ENCODE results near the gene GTF2F2. TPM values are rescaled to one million over a fixed set of nuclear protein-coding genes. Genes with fewer than 3 reads are reported as not detected.
A peak's percentile ranks its signal among the peaks of the same experiment; 100 is the strongest.

Gene GTF2F2
- polyA plus RNA-seq, 3 donors, result 24.6 to 26.1 (median 25.8) TPM

DNA sequence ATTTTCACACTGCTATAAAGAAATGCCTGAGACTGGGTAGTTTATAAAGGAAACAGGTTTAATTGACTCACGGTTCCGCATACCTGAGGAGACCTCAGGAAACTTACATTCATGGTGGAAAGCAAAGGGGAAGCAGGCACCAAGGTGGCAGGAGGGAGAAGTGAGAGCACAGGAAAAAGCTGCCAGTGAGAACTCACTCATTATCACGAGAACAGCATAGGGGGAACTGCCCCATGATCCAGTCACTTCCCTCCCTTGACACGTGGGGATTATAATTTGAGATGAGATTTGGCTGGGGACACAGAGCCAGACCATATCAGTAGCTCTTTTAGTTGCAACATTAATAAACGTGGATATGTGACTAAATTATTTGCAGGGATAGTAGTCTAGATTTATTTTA is 84.8 kb downstream of the GTF2F2 start:
- no peak for DNase-seq

DNA sequence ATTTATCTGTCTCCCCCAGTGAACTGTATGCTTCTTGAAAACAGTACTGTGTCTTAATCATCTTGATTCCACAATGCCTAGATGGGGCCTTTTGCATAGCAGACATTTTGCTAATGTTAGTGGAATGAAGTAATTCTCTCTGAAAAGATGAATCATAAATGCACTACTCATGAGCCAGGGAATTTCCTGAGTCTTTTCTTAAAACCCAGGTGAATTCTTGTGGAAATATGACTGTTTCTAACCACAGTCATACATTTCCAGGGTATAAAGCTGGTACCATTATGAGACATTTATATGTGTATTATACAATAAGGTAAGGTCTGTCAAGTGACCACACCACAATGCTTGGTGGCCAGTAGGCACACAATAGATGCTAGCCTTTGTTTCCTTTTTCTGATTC is 86.0 kb downstream of the GTF2F2 start:
- DNase-seq, result no peak

DNA sequence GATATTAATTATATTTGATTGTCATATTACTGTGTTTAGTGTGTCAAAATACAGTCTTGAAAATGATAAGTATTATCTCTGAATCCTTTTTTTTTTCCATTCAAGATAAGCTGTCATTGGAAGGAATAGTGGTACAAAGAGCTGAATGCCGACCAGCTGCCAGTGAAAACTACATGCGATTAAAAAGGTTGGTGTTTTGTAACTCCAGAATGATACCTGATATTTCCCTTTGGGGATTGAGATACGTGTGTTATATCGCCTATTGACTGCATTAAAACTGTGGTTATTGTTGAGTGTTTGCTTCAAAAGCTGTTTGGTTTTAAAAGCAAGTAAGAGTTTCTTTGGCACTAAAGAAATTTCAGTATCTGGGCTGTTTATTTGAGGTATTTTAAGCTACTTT is 87.0 kb downstream of the GTF2F2 start:
- no peak for DNase-seq

DNA sequence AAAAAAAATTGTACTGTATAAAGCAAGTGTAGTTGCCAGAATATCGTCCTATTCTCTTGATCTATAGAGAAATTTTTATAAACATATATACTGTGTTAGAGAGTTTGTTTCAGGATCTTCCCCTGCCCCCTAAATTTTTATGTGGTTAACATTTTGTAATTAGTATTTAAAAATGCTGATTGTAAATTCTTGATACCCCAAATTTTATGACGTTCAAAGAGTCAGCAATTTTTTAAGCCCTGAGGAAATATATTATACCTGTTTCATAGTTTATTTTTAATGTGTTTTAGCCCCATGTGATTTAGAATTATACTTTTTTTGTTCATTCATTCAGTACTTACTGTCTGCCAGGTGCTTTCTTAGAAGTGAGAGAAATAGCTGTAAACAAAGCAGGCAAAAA is 87.8 kb downstream of the GTF2F2 start:
- DNase-seq, result no peak

DNA sequence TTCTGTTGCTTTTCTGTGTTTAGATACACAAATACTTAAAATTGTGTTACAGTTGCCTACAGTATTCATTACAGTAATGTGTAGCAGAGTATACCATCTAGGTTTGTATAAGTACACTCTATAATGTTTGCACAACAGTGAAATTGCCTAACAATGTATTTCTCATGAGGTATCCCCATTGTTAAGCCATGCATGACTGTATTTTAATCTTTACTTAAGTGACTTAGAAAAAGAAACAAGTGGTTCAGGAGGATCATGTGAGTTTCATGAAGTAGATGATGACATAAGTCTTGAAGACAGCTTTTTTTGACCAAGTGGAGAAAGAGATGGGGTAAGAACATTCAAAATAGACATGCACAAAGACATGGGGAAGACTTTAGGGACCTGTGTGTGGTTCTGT is 88.9 kb downstream of the GTF2F2 start:
- no peak for DNase-seq

DNA sequence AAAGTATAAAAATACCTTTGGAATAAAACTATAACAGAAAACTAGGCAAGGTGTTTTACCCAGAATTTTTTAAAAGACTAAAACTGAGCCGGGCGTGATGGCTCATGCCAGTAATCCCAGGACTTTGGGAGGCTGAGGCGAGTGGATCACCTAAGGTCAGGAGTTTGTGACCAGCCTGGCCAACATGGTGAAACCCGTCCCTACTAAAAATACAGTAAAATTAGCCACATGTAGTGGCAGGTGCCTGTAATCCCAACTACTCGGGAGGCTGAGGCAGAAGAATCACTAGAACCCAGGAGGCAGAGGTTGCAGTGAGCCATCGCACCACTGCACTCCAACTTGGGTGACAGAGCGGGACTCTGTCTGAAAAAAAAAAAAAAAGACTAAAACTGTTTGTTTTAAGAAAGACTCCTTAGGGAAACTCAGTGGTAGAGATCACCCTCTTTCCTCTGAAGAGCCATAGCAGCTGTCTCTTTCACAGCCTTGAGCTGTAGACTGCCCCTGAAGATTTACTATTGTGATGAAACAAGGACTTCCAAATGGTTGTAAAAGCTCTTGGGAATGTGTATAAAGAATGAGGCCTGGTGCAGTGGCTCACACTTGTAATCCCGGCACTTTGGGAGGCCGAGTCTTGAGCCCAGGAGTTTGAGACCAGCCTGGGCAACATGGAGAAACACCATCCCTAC is 95.2 kb downstream of the GTF2F2 start:
- DNase-seq, result peak; percentile 12

DNA sequence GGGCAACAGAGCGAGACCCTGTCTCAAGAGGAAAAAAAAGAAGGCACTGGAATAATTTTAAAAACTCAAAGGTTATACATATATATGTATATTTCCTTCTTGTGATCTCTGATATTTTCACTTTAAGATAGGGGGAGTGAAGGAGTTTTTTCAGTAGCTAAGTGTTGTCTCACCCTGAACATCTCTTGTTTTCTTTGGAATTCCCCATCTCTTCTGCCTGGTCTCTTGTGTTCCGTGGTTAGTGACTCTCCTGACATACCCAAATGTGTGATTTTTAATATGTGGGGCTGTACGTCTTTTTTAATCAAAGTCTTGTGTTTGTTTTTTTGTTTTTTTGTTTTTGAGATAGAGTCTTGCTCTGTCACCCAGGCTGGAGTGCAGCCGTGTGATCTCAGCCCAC is 95.9 kb downstream of the GTF2F2 start:
- no peak for DNase-seq

DNA sequence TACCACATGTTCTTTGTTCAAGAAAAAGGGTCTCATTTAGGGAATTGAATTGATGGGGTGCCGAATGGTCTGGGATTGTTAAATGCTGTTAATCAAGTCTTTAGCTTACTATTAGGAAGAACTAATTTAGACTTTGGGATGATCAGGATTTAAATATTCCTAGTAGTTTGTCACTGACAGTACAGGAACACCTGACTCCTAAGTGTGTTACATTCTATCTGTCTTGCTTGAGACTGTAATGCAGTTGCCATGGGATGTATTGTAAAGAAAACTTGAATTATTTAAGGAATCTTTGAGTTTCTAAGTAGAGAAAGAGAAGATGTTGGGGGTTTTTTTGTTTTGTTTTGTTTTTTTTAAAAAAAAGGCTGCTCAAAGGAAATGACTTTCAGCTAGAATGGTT is 98.4 kb downstream of the GTF2F2 start:
- no peak for DNase-seq

DNA sequence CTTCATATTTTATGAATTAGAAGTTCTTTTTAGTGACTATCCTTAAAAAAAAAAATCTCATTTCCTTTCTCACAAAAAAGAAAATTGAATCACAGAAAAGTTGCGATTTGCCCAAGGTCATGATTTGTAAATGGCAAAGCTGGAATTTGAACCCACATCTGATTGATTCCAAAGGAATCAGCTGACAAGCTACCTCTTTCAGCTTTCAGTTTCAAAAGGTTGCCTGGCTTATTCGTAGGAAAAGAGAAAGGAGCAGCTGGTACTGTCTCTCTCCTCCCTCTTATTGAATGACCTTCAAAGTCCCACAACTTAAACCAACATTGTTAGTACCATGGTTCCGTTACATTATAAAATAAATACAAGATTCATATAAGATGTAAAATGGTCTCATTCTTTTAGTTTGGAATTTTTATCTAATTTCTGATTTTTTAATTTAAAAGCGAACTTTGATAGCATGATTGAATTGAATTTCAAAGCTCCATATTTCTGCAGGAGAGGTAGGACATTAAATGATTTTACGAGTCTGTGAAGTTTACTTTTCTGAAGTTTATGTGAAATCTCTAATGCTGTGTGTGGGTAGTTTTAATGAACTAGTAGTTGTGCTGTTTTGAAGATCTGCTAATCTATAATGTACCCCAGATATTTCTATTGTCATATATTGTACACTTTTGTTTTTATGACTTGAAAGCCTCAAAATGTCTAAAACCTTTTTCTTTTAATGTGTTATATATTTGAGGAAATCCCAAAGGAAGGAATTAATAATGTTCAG is 99.0 kb downstream of the GTF2F2 start:
- DNase-seq, result no peak

DNA sequence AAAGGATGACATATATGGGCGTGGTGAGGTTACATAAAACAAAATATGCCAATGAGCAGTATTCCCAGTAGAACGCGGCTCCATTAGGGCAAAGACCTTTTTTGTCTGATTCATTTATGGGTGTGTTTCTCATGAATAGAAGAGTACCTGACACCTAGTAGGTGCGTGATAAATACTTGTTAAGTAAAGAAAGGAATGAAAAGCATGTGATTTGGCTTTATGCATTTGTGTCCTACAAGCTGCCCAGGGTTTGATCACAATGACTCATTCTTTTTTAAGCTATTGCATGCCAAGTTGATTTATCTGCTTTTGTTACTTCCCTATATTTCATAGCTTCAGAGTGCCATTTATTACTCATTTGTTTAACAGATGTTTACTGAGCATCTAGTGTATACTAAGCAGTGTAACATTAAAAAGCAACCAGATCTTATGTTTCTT is 99.6 kb downstream of the GTF2F2 start:
- no peak for DNase-seq

DNA sequence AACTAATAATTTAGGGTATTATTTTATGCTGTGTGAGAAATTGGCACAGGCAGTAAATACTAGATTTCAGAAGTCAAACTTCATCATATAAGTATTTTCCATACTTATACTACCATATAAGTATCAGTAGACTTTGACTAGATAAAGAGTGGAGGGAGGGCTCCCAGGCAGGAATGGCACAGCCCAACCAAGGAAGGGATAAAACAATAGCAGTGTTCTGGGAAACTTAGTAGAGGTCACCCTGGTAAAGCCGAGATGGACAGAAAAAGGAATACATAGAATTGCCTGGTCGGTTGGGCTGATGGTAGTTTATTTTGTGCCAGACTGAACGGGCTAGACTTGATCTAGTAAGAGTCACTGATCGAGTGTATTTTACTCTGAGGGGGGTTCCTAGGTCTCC is 100.1 kb downstream of the GTF2F2 start:
- DNase-seq, result no peak

DNA sequence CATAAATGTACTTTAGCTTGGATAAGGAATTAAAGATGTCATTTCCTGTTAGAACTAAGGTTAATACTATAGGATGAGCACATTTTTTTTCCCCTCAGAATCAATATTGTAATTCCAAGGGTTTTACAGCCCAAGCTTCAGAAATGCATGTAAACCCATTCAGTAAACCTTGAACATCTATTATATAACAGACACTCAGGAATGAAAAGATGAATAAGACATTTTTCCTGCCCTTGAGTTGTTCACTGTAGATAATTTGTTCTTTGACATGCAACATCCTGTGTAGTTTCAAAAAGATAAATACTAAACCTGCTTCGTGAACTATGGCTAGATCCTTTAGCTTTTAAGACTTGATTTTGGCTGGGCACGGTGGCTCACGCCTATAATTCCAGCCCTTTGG is 102.2 kb downstream of the GTF2F2 start:
- DNase-seq, result no peak

DNA sequence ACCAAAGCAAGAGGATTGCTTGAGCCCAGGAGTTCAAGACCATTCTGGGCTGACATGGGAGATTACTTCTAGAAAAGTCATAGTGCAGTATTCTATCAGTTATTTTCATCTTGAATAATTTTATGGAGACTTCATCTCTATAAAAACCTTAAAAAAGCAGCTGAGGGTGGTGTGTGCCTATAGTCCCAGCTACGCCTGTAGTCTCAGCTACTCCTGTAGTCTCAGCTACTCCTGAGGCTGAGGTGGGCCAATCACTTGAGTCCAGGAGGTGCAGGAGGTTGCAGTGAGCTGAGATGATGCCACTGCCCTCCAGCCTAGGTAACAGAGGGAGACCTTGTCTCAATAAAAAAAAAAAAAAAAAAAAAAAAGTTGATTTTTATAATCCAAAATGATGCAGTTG is 102.6 kb downstream of the GTF2F2 start:
- DNase-seq, result no peak

DNA sequence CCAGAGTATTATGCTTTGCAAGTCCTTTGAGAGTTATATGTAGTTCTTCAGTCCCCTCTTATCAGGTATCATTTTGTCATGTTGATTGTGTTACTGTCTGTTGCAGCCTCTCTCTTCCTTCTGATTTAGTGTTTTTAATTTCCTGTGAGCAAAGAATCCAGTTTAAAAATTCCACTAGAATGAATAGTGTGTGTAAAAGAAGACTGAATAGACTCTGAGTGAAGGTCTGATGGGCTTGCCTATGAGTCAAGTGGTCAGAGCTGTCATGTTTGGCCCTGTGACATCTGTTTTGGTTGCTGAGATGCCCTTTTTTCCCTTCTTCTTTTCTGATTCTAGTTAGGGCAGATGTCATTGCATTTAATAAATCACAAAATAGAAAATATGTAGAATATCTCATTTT is 103.9 kb downstream of the GTF2F2 start:
- DNase-seq, result no peak

DNA sequence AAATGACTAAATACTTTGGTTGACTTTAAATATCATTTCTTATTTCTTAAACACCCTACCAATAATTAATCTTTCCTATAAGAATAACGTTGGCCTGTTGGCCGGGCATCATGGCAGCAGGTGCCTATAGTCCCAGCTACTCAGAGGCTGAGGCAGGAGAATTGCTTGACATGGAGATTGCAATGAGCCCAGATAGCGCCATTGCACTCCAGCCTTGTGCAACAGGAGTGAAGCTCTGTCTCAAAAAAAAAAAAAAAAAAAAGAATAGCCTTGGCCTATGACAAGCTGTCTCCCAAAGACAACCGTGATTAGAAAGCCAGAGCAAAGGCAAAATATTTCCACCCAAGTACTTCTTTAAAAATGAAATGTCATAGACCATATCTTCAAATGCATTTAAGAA is 105.1 kb downstream of the GTF2F2 start:
- no peak for DNase-seq

DNA sequence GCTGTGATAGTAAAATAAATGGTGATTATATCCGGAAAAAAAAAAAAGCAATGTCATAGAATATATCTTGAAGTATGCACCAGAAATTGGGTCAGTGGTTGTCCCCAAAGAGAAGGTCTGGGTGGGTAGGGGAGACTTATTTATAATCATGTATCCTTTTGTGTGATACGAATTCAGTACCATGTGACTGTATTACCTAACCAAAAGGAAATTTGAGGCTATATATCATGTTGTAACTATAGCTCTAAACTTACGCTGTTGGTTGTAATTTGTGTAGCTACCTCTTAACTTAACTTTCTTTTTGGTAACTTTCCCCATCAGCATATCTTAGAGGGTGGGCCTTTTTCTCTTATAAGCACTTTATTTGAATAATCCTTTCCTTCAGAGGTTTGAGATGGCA is 105.7 kb downstream of the GTF2F2 start:
- DNase-seq, result no peak

DNA sequence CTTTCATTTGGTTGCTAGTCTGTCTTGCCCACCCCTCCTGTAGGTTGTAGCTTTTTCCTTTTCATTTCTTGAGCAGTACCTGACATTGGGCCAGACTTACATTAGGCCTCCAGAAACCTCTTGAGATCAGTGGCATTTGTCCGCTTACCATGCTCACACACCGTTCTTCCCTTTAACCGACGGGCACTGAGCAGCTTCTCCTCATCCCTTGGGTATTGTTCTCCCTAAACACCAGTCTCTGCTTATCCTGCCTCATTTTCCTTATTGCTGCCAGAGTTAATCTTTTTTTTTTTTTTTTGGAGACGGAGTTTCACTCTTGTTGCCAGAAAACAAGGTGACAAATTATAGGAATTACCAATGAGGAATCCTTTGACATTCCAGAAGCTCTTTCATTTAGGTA is 107.7 kb downstream of the GTF2F2 start:
- DNase-seq, result no peak

DNA sequence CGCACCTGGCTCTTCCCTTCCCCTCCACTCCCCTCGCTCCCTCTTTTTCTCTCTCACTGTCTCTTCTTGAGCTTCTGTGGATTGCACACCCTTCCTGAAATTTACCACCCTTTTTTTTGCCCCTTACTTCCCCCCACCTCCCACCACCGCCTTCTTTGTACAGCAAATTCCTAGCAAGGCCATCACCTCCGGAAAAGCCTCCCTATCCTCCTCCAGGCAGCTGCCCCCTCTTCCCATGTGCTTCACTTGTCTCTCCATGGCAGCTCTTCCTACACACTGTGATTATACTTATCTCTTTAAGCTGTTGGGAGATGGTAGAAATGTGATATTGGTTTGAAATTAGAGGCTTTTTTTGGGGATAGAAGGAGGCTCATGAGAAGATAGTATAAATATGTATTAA is 108.9 kb downstream of the GTF2F2 start:
- DNase-seq, result no peak

DNA sequence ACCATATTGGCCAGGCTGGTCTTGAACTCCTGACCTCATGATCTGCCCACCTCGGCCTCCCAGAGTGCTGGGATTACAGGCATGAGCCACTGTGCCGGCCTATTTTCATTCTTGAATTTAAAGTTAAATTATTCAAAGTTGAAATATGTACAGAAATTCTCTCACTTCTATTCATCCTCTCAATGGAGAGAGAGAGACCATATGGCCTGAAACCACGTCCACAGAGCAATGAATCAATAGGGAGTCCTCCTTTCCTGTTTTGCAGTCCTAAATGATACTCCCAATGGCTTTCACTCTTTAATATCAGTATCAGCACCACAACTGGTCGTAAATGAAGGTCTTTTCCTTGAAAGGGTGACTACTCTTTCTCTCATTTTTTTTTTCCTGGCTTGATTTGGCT is 111.0 kb downstream of the GTF2F2 start:
- DNase-seq, result no peak

DNA sequence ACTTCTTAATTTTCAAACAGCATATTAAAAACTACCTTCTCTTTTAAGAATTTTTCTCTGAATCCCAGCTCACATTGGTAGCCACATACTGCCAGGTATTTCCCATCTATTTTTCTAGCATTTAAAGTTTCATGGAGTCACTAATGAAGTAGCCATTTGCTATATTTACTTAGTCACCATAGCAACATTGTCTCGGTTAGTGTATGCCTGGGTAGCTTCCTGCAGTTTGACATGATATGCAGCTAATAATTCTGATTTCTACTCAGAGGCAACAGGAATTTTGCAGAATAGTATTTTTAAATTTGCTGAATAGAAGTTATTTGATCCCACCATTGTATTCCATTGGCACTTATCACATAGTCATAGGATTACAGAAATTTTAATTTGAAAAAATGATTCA is 111.4 kb downstream of the GTF2F2 start:
- DNase-seq, result no peak

DNA sequence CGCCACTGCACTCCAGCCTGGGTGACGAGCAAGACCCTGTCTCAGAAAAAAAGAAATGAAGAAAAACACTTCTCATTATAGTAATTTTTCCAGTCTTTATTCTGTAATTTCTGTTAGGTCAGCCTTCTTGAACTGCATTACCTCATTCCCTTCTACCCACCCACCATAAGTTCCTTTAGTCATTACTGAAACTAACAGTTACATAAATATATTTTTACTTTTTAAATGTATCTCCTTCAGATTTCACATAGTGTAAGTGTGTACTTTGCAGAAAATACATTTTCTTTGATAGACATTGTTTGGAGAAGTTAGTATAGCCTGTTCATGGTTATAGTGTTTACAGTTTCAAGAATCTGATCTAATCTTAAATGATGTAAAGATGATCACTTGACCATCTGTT is 112.3 kb downstream of the GTF2F2 start:
- DNase-seq, result no peak

DNA sequence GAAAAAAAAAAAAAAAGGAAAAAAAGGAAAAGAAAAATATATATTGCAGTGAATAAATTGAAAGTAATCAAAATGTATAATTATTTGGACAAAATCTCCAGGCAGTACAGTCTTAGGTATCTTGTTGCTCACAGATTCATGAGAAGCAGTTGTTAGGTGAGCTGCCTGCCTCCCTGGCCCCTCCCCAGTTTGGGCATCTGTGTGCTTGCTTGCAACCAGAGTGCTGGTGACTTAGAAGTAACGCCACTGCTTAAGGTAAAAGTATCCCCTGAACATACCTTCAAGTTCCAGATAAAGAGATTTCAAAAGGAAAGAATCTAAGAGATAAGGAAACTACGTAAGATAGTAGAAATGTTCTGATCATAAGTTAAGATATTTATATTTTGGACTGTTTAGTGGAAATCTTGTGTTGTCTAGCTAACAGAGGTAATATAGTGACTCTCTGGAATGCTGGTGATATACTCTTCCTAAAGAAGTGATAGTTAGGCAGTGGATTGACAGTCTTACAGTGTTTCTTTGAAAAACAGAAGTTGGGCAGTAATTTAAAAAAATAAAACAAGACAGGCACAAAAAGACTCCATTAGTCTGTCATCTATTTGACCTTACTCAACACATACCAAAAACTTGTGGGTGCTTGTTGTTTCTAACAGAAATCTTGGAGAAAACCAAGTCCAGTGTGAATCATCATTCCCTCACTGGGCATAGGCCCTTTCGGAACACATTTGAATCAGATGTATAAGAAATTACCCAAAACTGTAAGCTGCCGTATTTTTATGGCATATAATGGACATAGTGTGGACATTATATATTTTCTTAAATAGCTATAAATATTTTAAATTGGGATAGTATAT is 118.9 kb downstream of the GTF2F2 start:
- no peak for DNase-seq

DNA sequence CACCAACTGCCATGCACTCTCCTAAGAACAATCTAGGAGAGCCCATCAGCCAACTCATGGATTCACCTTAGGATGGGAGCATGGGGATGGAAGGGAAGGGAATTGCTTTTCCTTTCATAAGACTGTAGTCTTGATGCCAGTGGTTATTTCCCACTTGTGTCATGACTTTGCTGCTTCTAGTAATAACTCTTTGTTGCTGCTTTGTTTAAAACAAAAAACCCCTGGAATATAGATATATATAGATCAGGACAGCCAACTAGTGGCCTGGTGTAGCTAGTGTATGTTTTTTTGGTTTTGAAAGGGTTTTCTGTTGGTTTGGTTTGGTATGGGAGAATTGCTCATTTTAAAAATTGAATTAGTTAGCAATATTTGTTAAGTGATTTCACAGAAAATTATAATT is 119.8 kb downstream of the GTF2F2 start:
- no peak for DNase-seq
